Trophoblast cell (in vitro differentiated cells and primary cell): ENCODE measurements around the gene GFPT2.

Source experiments
- DNase-seq, 2 donors: peaks; one replicate each; pipeline ENCODE4 v3.0.0-alpha.2; 2016
- H2AFZ ChIP-seq: 2 replicates; pipeline ENCODE4 v1.6.1; 2013; ENCODE audit warnings: low read length, moderate library complexity, mild to moderate bottlenecking; ENCODE audit not compliant: insufficient read depth, poor library complexity
- H2AK5ac ChIP-seq: 2 replicates; pipeline ENCODE4 v1.6.1; 2013; ENCODE audit warnings: mild to moderate bottlenecking, low read length
- H2BK120ac ChIP-seq: 2 replicates; pipeline ENCODE4 v1.6.1; 2013; ENCODE audit warnings: low read length, mild to moderate bottlenecking, moderate library complexity; ENCODE audit not compliant: insufficient read depth, poor library complexity
- H2BK12ac ChIP-seq: 2 replicates; pipeline ENCODE4 v1.6.1; 2013; ENCODE audit warnings: mild to moderate bottlenecking, low read length, moderate library complexity
- H2BK5ac ChIP-seq: 2 replicates; pipeline ENCODE4 v1.6.1; 2013; ENCODE audit warnings: low read length, low read depth, moderate library complexity, mild to moderate bottlenecking; ENCODE audit not compliant: poor library complexity
- H3K14ac ChIP-seq: 2 replicates; pipeline ENCODE4 v1.6.1; 2013; ENCODE audit warnings: mild to moderate bottlenecking, low read length
- H3K18ac ChIP-seq: 2 replicates; pipeline ENCODE4 v1.6.1; 2013; ENCODE audit warnings: mild to moderate bottlenecking, low read length
- H3K23ac ChIP-seq: 2 replicates; pipeline ENCODE4 v1.6.1; 2013; ENCODE audit warnings: low read length
- H3K27ac ChIP-seq: 2 replicates; pipeline ENCODE4 v1.5.1; 2013; ENCODE audit warnings: low read depth, mild to moderate bottlenecking, inconsistent platforms, low read length, moderate library complexity
- H3K27me3 ChIP-seq: 2 replicates; pipeline ENCODE4 v1.6.1; 2013; ENCODE audit warnings: inconsistent platforms, mild to moderate bottlenecking, low read length, moderate library complexity; ENCODE audit not compliant: insufficient read depth
- H3K36me3 ChIP-seq, 2 experiments: 1 replicate in 1 of 2; 2 replicates in 1 of 2; pipeline ENCODE4 v1.6.1; 2013; ENCODE audit warnings: low read length in 2 of 2, mild to moderate bottlenecking in 2 of 2, moderate library complexity in 1 of 2; ENCODE audit not compliant: insufficient read depth in 2 of 2, control insufficient read depth in 1 of 2
- H3K4ac ChIP-seq: 2 replicates; pipeline ENCODE4 v1.6.1; 2013; ENCODE audit warnings: low read depth, mild to moderate bottlenecking, low read length, moderate library complexity
- H3K4me1 ChIP-seq, 2 experiments: 1 replicate in 1 of 2; 2 replicates in 1 of 2; pipeline ENCODE4 v1.6.1; 2013; ENCODE audit warnings: low read length in 2 of 2, mild to moderate bottlenecking in 2 of 2, moderate library complexity in 1 of 2; ENCODE audit not compliant: insufficient read depth in 2 of 2, control insufficient read depth in 1 of 2
- H3K4me2 ChIP-seq: 2 replicates; pipeline ENCODE4 v1.6.1; 2013; ENCODE audit warnings: inconsistent platforms, mild to moderate bottlenecking, low read length, moderate library complexity
- H3K4me3 ChIP-seq: 2 replicates; pipeline ENCODE4 v1.5.1; 2013; ENCODE audit warnings: mild to moderate bottlenecking, low read depth, low read length, inconsistent platforms
- H3K79me1 ChIP-seq: one replicate; pipeline ENCODE4 v1.6.1; 2013; ENCODE audit warnings: low read length
- H3K79me2 ChIP-seq: 2 replicates; pipeline ENCODE4 v1.6.1; 2013; ENCODE audit warnings: low read length, mild to moderate bottlenecking; ENCODE audit not compliant: control insufficient read depth, insufficient read depth, poor library complexity
- H3K9ac ChIP-seq: 2 replicates; pipeline ENCODE4 v1.6.1; 2013; ENCODE audit warnings: mild to moderate bottlenecking, low read length
- H3K9me3 ChIP-seq: 2 replicates; pipeline ENCODE4 v1.6.1; 2013; ENCODE audit warnings: low read depth, mild to moderate bottlenecking, control low read depth, inconsistent platforms, low read length; ENCODE audit not compliant: insufficient read depth
- H4K12ac ChIP-seq: 2 replicates; pipeline ENCODE4 v1.6.1; 2013; ENCODE audit warnings: low read depth, mild to moderate bottlenecking, low read length, moderate library complexity
- H4K8ac ChIP-seq: 2 replicates; pipeline ENCODE4 v1.6.1; 2013; ENCODE audit warnings: low read depth, mild to moderate bottlenecking, low read length, moderate library complexity
- H4K91ac ChIP-seq: one replicate; pipeline ENCODE4 v1.6.1; 2013; ENCODE audit warnings: low read depth, mild to moderate bottlenecking, low read length, moderate library complexity
- WGBS: extraction: QIAGEN DNeasy Blood & Tissue Kit; methylation state at CpG from one replicate; pipeline ENCODE4 v1.1.7; 2013; ENCODE audit warnings: missing lambda C conversion rate; ENCODE audit not compliant: insufficient read length, insufficient coverage; ENCODE audit errors: extremely low coverage; 5-methylcytosine and 5-hydroxymethylcytosine counted together

GFPT2 gene

GRCh38 chr5:180343110-180343830 lies 9.9 kb downstream of the GFPT2 start:
- no peak overlapping the region for H4K91ac ChIP-seq
- H3K4me2 ChIP-seq = no peak overlapping the region
- no peak overlapping the region for H3K18ac ChIP-seq

GRCh38 chr5:180341595-180341994 lies 11.5 kb downstream of the GFPT2 start:
- no peak overlapping the region for H2BK120ac ChIP-seq
- H3K4ac ChIP-seq = no peak overlapping the region
- no peak overlapping the region for H3K27ac ChIP-seq
- no peaks in the 10 kb centered on the region for H3K9me3 ChIP-seq
- H3K79me1 ChIP-seq = no peaks in the 10 kb centered on the region
- no peak overlapping the region for H3K9ac ChIP-seq
- H3K79me2 ChIP-seq = no peaks in the 10 kb centered on the region
- H3K18ac ChIP-seq = no peak overlapping the region
- no peak overlapping the region for H4K12ac ChIP-seq
- no peak overlapping the region for H2BK12ac ChIP-seq
- peaks cover 0 to 4% of the 10 kb centered on the region in 2 experiments for H3K4me1 ChIP-seq
- H3K23ac ChIP-seq = no peak overlapping the region
- H4K91ac ChIP-seq = no peak overlapping the region
- no peaks in the 10 kb centered on the region for H3K36me3 ChIP-seq
- no peak overlapping the region for H3K4me2 ChIP-seq
- no peak overlapping the region for H2AK5ac ChIP-seq
- H3K27me3 ChIP-seq = peaks cover 5% of the 10 kb centered on the region
- H3K4me3 ChIP-seq = no peak overlapping the region
- H2AFZ ChIP-seq = no peak overlapping the region
- DNase-seq = no peak
- no CpG with 5 or more reads among the region's 8 CpGs for WGBS
- H3K14ac ChIP-seq = no peak overlapping the region
- no peak overlapping the region for H4K8ac ChIP-seq
- no peak overlapping the region for H2BK5ac ChIP-seq

More at GRCh38 chr5:180343110-180343830, 9.9 kb downstream of the GFPT2 start:
- H3K23ac ChIP-seq = no peak overlapping the region
- no peak overlapping the region for H2AFZ ChIP-seq
- H2BK5ac ChIP-seq = no peak overlapping the region
- no peaks in the 10 kb centered on the region for H3K79me1 ChIP-seq
- H3K9me3 ChIP-seq = no peaks in the 10 kb centered on the region
- H2AK5ac ChIP-seq = no peak overlapping the region
- peaks cover 2 to 6% of the 10 kb centered on the region in 2 experiments for H3K4me1 ChIP-seq
- no peak overlapping the region for H2BK12ac ChIP-seq
- no peak overlapping the region for H3K9ac ChIP-seq
- H4K8ac ChIP-seq = no peak overlapping the region
- no peak overlapping the region for H3K27ac ChIP-seq
- no peak for DNase-seq
- no peak overlapping the region for H4K12ac ChIP-seq
- H2BK120ac ChIP-seq = no peak overlapping the region
- H3K4ac ChIP-seq = no peak overlapping the region
- no peak overlapping the region for H3K4me3 ChIP-seq
- no peak overlapping the region for H3K14ac ChIP-seq
- H3K36me3 ChIP-seq = no peaks in the 10 kb centered on the region
- peaks cover 5% of the 10 kb centered on the region for H3K27me3 ChIP-seq
- H3K79me2 ChIP-seq = no peaks in the 10 kb centered on the region
- WGBS = no CpG with 5 or more reads among the region's 19 CpGs

- no peak for DNase-seq
- Histone ChIP-seq H2BK12ac (no peak overlapping the region), H4K8ac (no peak overlapping the region), H3K4me2 (no peak overlapping the region), H3K9me3 (no peaks in the 10 kb centered on the region), H3K23ac (no peak overlapping the region), H3K27ac (no peak overlapping the region), H3K36me3 (no peaks in the 10 kb centered on the region), H3K18ac (no peak overlapping the region), H3K79me1 (no peaks in the 10 kb centered on the region), H3K4ac (no peak overlapping the region), H2AFZ (no peak overlapping the region), H4K91ac (no peak overlapping the region), H3K79me2 (no peaks in the 10 kb centered on the region), H3K4me1 (peaks cover 0 to 4% of the 10 kb centered on the region in 2 experiments), H3K9ac (no peak overlapping the region), H3K27me3 (peaks cover 5% of the 10 kb centered on the region), H2AK5ac (no peak overlapping the region), H2BK5ac (no peak overlapping the region), H2BK120ac (no peak overlapping the region), H4K12ac (no peak overlapping the region), H3K14ac (no peak overlapping the region), H3K4me3 (no peak overlapping the region)
- no CpG with 5 or more reads among the region's 9 CpGs for WGBS
Observed at GRCh38 chr5:180340856-180341255, 12.3 kb downstream of the GFPT2 start.

- no peaks in the 10 kb centered on the region for H3K9me3 ChIP-seq
- H2AK5ac ChIP-seq = no peak overlapping the region
- no peak for DNase-seq
- peaks cover 0 to 4% of the 10 kb centered on the region in 2 experiments for H3K4me1 ChIP-seq
- no peaks in the 10 kb centered on the region for H3K79me2 ChIP-seq
- H3K18ac ChIP-seq = no peak overlapping the region
- no peak overlapping the region for H4K8ac ChIP-seq
- no peak overlapping the region for H4K12ac ChIP-seq
- H3K4ac ChIP-seq = no peak overlapping the region
- H3K27me3 ChIP-seq = peaks cover 5% of the 10 kb centered on the region
- H4K91ac ChIP-seq = no peak overlapping the region
- H2AFZ ChIP-seq = no peak overlapping the region
- no peak overlapping the region for H2BK120ac ChIP-seq
- H2BK12ac ChIP-seq = no peak overlapping the region
- no peak overlapping the region for H3K27ac ChIP-seq
- no peak overlapping the region for H3K4me2 ChIP-seq
- no peak overlapping the region for H3K14ac ChIP-seq
- WGBS = no CpG with 5 or more reads among the region's 7 CpGs
- H3K23ac ChIP-seq = no peak overlapping the region
- H2BK5ac ChIP-seq = no peak overlapping the region
- H3K9ac ChIP-seq = no peak overlapping the region
- no peak overlapping the region for H3K4me3 ChIP-seq
- no peaks in the 10 kb centered on the region for H3K36me3 ChIP-seq
- no peaks in the 10 kb centered on the region for H3K79me1 ChIP-seq
Observed at GRCh38 chr5:180339583-180340183, 13.5 kb downstream of the GFPT2 start.
